Effector memory CD8-positive, alpha-beta T cell (primary cell): ENCODE measurements around the gene GPC5.

Source experiments
- ATAC-seq: fragments of 150-1000 bp; cut with Tn5 transposase; replicated peaks from 2 replicates; pipeline ENCODE4 v1.10.0; 2021; ENCODE audit warnings: mild to moderate bottlenecking, moderate library complexity
- DNase-seq, 3 experiments: peaks; one replicate each; pipeline ENCODE4 v3.0.0; 2021
- H3K27ac Mint-ChIP-seq, 2 donors: one replicate each; pipeline ENCODE4 v1.8.0; 2022; ENCODE audit warnings: mild to moderate bottlenecking in 2 of 2, mixed read lengths in 2 of 2, moderate library complexity in 2 of 2
- H3K27me3 Mint-ChIP-seq, 2 donors: one replicate each; pipeline ENCODE4 v1.8.0; 2022; ENCODE audit warnings: mixed read lengths in 2 of 2
- H3K36me3 Mint-ChIP-seq: one replicate; pipeline ENCODE4 v1.8.0; 2022; ENCODE audit warnings: mild to moderate bottlenecking, moderate library complexity, mixed read lengths; ENCODE audit not compliant: insufficient read depth
- H3K4me1 Mint-ChIP-seq, 2 donors: one replicate each; pipeline ENCODE4 v1.8.0; 2022; ENCODE audit warnings: low read depth in 2 of 2, mixed read lengths in 2 of 2
- H3K4me3 Mint-ChIP-seq, 2 donors: one replicate each; pipeline ENCODE4 v1.8.0; 2022; ENCODE audit warnings: mild to moderate bottlenecking in 2 of 2, mixed read lengths in 2 of 2, moderate library complexity in 2 of 2
- H3K9me3 Mint-ChIP-seq, 2 donors: one replicate each; pipeline ENCODE4 v1.8.0; 2022; ENCODE audit warnings: mixed read lengths in 2 of 2

Gene GPC5

GRCh38 chr13:91544723-91545122 is 146.3 kb downstream of the GPC5 start:
- no peak overlapping the region for H3K27ac Mint-ChIP-seq
- H3K27me3 Mint-ChIP-seq, result no peaks in the 10 kb centered on the region
- no peak for ATAC-seq
- H3K36me3 Mint-ChIP-seq, result peaks cover 5% of the 10 kb centered on the region
- no peak for DNase-seq
- no peaks in the 10 kb centered on the region for H3K4me1 Mint-ChIP-seq
- H3K4me3 Mint-ChIP-seq, result no peak overlapping the region
- peaks cover 0 to 2% of the 10 kb centered on the region in 2 donors for H3K9me3 Mint-ChIP-seq

- H3K4me3 Mint-ChIP-seq, result no peak overlapping the region
- no peak overlapping the region for H3K27ac Mint-ChIP-seq
- DNase-seq (no peak), ATAC-seq (no peak)
- no peaks in the 10 kb centered on the region for H3K27me3 Mint-ChIP-seq
- no peaks in the 10 kb centered on the region for H3K4me1 Mint-ChIP-seq
- peaks cover 5% of the 10 kb centered on the region for H3K36me3 Mint-ChIP-seq
- peaks cover 0 to 5% of the 10 kb centered on the region in 2 donors for H3K9me3 Mint-ChIP-seq
Observed at GRCh38 chr13:91546900-91547299, 148.5 kb downstream of the GPC5 start.

- no peak overlapping the region for H3K27ac Mint-ChIP-seq
- H3K4me1 Mint-ChIP-seq, result no peaks in the 10 kb centered on the region
- H3K4me3 Mint-ChIP-seq, result no peak overlapping the region
- H3K9me3 Mint-ChIP-seq, result peaks cover 9 to 15% of the 10 kb centered on the region in 2 donors
- DNase-seq (no peak), ATAC-seq (no peak)
- no peaks in the 10 kb centered on the region for H3K27me3 Mint-ChIP-seq
- peaks cover 3% of the 10 kb centered on the region for H3K36me3 Mint-ChIP-seq
Observed at GRCh38 chr13:91553584-91553983, 155.2 kb downstream of the GPC5 start.

- Mint-ChIP-seq H3K27ac (no peak overlapping the region), H3K4me3 (no peak overlapping the region), H3K36me3 (peaks cover 3% of the 10 kb centered on the region), H3K27me3 (no peaks in the 10 kb centered on the region), H3K9me3 (peaks cover 9 to 15% of the 10 kb centered on the region in 2 donors), H3K4me1 (no peaks in the 10 kb centered on the region)
- ATAC-seq (no peak), DNase-seq (no peak)
Observed at GRCh38 chr13:91554101-91554500, 155.7 kb downstream of the GPC5 start.

DNA sequence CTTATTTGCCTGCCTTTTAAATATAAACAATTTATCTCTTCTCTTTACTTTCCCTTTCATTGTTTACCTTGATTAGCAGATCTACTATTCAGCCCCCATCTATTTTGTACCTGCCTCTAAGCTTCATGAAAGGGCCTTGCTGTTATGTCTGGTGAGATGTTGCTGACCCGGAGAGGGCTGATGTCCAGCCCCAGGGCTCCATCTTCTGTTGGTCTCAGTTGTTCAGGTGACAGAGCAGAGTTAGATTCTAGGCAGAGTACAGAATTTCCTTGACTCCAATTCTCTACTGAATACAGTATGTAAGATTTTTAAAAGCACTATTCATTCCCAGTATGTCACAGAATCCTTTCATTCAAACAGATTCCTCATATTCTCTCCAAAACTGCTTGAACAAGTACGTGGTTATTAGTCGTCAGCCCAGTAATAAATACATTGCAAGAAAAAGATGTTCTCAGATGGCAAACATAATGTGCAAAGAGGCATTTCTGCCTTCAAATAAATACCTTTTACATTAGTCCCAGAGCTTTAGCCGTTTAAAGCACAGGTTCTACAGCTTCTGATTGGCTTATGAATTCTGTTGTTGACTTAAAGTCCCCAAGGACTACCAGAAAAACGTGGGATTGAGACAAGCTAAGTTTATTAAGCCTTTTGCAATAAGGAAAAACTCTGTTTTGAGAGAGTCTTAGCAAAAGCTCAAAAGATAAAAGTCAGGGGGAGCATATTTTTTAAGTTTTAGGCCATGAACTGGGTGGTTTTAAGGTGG is 159.1 kb downstream of the GPC5 start:
- no peaks in the 10 kb centered on the region for H3K4me1 Mint-ChIP-seq
- peaks cover 3% of the 10 kb centered on the region for H3K36me3 Mint-ChIP-seq
- peaks cover 7 to 15% of the 10 kb centered on the region in 2 donors for H3K9me3 Mint-ChIP-seq
- no peak overlapping the region for H3K27ac Mint-ChIP-seq
- no peaks in the 10 kb centered on the region for H3K27me3 Mint-ChIP-seq
- no peak for DNase-seq
- H3K4me3 Mint-ChIP-seq, result no peak overlapping the region
- ATAC-seq, result no peak

DNA sequence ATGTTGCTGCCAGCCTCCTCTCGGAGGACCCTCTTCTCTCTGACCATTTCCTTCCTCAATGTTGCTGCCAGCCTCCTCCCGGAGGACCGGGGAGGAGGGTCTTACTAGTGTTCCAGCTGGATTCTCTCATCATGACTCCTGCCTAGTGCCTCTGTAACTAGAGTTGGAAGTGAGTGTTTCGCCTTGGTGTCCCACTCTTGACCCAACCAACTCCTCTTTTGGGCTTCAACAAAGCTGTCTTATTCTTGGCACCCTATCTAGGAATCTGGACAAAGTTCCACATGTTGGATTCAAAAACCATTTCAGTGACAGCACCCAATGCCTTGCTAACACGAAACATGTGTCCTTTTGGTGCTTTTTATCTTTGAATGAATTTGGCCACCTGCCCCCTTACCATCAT is 165.4 kb downstream of the GPC5 start:
- no peak overlapping the region for H3K4me3 Mint-ChIP-seq
- H3K27ac Mint-ChIP-seq, result no peak overlapping the region
- DNase-seq, result no peak
- no peaks in the 10 kb centered on the region for H3K4me1 Mint-ChIP-seq
- no peak for ATAC-seq
- no peaks in the 10 kb centered on the region for H3K36me3 Mint-ChIP-seq
- H3K9me3 Mint-ChIP-seq, result peaks cover 0 to 2% of the 10 kb centered on the region in 2 donors
- no peaks in the 10 kb centered on the region for H3K27me3 Mint-ChIP-seq

DNA sequence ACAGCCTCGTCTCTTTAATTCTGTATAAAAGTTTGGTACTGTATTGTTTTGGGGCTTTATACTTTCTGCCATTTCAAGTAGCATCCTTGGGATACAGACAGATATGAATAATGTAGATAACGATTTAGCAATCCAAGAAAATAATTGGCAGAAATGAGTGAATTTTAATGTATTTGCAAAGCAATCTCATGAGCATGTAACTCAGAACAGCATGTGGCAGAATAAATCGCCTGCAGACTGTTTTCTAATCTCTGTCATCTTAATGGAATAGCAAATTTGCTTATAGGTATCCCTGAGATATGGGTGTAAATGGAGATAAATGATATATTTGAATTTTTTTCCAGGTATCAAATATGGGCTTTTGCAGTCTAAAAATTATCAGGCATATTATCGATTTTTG is 166.0 kb downstream of the GPC5 start:
- no peak for DNase-seq
- Mint-ChIP-seq H3K27me3 (no peaks in the 10 kb centered on the region), H3K36me3 (no peaks in the 10 kb centered on the region), H3K4me1 (no peaks in the 10 kb centered on the region), H3K9me3 (peaks cover 0 to 2% of the 10 kb centered on the region in 2 donors), H3K4me3 (no peak overlapping the region), H3K27ac (no peak overlapping the region)
- ATAC-seq, result no peak

DNA sequence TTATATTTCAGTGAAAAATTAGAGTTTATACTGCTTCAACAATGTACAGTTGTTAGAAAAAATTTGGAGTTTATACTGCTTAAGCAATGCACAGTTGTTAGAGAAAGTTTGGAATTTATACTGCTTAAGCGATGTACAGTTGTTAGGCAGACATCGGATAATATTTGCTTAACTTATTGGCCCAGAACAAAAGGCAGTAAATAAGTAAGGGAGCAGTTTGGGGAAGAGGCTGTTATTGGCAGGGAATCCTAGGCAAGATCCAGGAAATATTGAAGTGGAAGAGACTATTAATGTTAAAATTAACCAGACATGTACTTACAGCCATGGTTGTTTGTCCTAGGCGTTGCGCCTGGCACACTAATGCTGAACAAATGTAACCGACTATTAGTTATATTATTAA is 166.9 kb downstream of the GPC5 start:
- Mint-ChIP-seq H3K4me1 (no peaks in the 10 kb centered on the region), H3K9me3 (no peaks in the 10 kb centered on the region), H3K27ac (no peak overlapping the region), H3K27me3 (no peaks in the 10 kb centered on the region), H3K4me3 (no peak overlapping the region), H3K36me3 (no peaks in the 10 kb centered on the region)
- ATAC-seq (no peak), DNase-seq (no peak)

DNA sequence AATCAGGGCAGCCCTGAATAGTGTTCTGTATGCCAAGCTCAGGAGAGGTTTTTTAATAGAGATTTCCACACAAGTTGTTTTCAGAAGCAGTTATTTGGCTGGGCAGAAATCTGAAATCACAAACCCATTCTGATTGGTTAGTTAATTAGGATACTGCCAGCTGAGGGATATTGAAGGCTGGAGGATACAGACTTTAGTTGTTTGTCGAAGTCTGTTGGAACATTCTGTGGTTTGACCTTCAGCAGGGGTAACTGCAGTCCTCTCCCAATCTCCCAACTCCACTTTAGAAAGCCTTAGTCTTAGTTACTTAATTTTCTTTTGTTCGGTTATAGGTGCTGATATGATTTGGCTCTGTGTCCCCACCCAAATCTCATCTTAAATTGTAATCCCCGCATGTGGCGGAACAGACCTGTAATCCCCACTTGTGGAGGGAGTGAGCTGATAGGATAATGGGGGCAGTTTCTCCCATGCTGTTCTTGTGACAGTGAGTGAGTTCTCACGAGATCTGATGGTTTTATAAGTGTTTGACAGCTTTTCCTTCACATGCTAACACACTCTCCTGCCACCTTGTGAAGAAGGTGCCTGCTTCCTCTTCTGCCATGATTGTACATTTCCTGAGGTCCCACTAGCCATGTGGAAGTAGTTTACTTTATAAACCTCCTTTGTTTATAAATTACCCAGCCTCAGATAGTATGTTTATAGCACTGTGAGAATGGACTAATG is 169.2 kb downstream of the GPC5 start:
- no peaks in the 10 kb centered on the region for H3K27me3 Mint-ChIP-seq
- no peak overlapping the region for H3K4me3 Mint-ChIP-seq
- peaks cover 0 to 2% of the 10 kb centered on the region in 2 donors for H3K9me3 Mint-ChIP-seq
- ATAC-seq (no peak), DNase-seq (no peak)
- no peaks in the 10 kb centered on the region for H3K36me3 Mint-ChIP-seq
- no peaks in the 10 kb centered on the region for H3K4me1 Mint-ChIP-seq
- no peak overlapping the region for H3K27ac Mint-ChIP-seq

- no peak for DNase-seq
- peaks cover 0 to 2% of the 10 kb centered on the region in 2 donors for H3K9me3 Mint-ChIP-seq
- no peaks in the 10 kb centered on the region for H3K27me3 Mint-ChIP-seq
- H3K4me3 Mint-ChIP-seq, result no peak overlapping the region
- H3K4me1 Mint-ChIP-seq, result no peaks in the 10 kb centered on the region
- H3K27ac Mint-ChIP-seq, result no peak overlapping the region
- H3K36me3 Mint-ChIP-seq, result no peaks in the 10 kb centered on the region
- no peak for ATAC-seq
Observed at GRCh38 chr13:91571681-91572080, 173.3 kb downstream of the GPC5 start.

DNA sequence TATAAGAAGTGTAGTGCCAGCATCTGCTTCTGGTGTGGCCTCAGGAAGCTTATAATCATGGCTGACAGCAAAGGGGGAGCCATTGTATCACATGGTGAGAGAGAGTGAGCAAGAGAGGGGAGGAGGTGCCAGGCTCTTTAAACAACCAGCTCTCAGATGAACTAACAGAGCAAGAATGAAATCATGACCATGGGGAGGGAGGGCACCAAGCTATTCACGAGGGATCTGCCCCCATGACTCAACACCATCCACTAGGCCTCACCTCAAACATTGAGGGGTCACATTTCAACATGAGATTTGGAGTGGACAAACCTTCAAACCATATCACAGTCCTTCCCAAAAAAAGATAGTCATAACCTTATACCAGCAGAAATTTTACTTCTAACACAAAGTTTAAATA is 174.0 kb downstream of the GPC5 start:
- ATAC-seq, result no peak
- Mint-ChIP-seq H3K36me3 (no peaks in the 10 kb centered on the region), H3K27me3 (no peaks in the 10 kb centered on the region), H3K27ac (no peak overlapping the region), H3K4me1 (no peaks in the 10 kb centered on the region), H3K4me3 (no peak overlapping the region), H3K9me3 (peaks cover 0 to 2% of the 10 kb centered on the region in 2 donors)
- no peak for DNase-seq

DNA sequence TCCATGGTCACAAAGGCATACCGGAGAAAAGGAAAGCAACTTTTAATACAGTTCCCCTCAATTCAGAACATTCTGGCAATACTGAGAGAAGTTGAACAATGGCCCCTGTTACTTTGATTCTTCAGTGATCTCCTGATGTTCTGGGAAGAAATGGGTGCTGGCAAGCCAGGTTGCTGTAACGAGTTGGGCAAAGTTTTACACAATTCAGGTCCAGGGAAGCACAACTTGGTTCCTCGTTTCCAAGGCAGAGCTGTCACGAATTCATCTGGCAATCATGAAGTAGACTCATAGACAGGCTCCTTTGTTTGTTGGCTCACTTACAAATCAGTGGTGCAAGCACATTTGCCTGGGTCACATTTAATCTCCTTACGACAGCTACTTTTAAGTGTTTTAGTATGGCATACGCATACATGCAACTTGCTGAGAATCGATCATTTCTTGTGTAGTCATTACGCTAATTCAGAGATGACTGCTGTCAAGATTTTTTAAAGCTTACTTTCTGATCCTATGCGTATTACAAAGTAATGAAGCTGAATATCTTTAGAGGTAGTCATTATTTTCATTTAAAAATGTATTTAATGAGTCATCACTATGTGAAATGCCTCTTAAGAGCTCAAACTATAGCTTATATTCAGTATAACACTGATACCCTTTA is 174.7 kb downstream of the GPC5 start:
- peaks cover 0 to 2% of the 10 kb centered on the region in 2 donors for H3K9me3 Mint-ChIP-seq
- no peaks in the 10 kb centered on the region for H3K4me1 Mint-ChIP-seq
- no peaks in the 10 kb centered on the region for H3K36me3 Mint-ChIP-seq
- ATAC-seq (no peak), DNase-seq (no peak)
- no peak overlapping the region for H3K27ac Mint-ChIP-seq
- no peak overlapping the region for H3K4me3 Mint-ChIP-seq
- H3K27me3 Mint-ChIP-seq, result no peaks in the 10 kb centered on the region

DNA sequence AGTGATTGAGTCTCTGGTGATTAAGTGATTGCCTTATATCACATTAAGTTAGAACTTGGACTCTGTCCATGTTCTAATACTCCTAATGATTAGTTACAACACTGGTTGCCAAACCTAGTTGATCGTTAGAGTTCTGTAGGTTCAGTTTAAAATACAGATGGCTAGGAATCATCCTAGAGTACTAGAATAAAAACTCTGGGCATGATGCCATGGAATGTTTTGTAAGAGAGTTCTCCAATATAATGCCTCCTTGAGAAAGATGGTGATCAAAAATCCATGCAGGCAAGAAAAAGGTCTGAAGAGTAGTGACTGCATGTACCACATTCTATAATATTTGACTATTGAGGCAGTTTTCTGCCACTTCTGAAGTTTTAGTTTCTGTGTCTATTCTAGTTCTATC is 176.3 kb downstream of the GPC5 start:
- no peak for DNase-seq
- H3K27me3 Mint-ChIP-seq, result no peaks in the 10 kb centered on the region
- ATAC-seq, result no peak
- H3K4me1 Mint-ChIP-seq, result no peaks in the 10 kb centered on the region
- no peak overlapping the region for H3K27ac Mint-ChIP-seq
- H3K4me3 Mint-ChIP-seq, result no peak overlapping the region
- no peaks in the 10 kb centered on the region for H3K36me3 Mint-ChIP-seq
- peaks cover 0 to 2% of the 10 kb centered on the region in 2 donors for H3K9me3 Mint-ChIP-seq

- ATAC-seq (no peak), DNase-seq (no peak)
- Mint-ChIP-seq H3K27me3 (no peaks in the 10 kb centered on the region), H3K4me1 (no peaks in the 10 kb centered on the region), H3K36me3 (no peaks in the 10 kb centered on the region), H3K9me3 (peaks cover 0 to 2% of the 10 kb centered on the region in 2 donors), H3K27ac (no peak overlapping the region), H3K4me3 (no peak overlapping the region)
Observed at GRCh38 chr13:91576590-91576989, 178.2 kb downstream of the GPC5 start.
